NCI-H748 treated with DMSO at 0.1 percent for 48 hours (cell line): Measurements from ENCODE around the gene SIRT2.

ENCODE experiments used
- DNase-seq: peaks from one replicate; lab custom pipeline; 2025; lab: John Stamatoyannopoulos, UW

The SIRT2 gene

GRCh38 chr19:38920602-38921419 lies 21.4 kb upstream of the SIRT2 start:
- no peak for DNase-seq

- no peak for DNase-seq
Measured at GRCh38 chr19:38919837-38920601, 20.6 kb upstream of the SIRT2 start.

DNA sequence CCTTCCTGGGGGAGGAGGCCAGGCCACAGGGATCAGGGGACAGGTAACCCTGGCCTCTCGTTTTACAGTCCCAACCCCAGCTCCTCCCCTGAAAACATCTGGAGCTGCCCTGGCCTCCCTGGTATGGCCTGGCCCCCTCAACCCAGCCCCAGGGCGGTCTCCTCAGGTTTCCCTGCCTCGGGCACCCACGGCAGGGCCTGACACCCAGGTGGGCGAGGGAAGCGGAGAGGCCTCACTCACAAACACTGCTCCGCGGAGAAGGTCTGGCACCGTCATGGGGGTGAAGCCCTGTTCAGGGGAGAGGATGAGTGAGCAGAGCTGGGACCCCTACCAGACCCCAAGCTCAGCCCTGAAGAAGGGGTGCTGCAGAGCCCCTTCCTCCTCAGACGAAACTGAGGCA lies 19.1 kb upstream of the SIRT2 start:
- DNase-seq = no peak

GRCh38 chr19:38917921-38918491 lies 18.6 kb upstream of the SIRT2 start:
- DNase-seq = no peak

DNA sequence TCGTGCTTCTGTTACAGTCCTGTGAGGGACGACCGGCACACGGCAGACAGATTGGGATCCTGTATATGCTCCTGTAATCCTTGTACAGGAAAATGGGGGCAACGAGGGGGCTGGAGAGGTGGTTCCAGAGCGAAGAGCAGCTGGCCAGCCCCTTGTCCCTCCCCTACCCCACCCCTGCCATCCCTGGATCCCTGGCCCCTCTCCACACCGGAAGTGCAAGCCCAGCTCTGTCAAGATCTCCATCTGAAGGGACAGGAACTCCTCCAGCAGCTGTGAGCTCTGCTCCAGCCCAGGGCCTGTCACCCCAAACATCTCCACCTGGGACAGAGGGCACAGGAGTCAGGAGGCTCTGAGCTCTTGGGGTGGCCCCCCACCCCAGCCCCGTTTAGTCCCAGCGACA lies 18.1 kb upstream of the SIRT2 start:
- no peak for DNase-seq

GRCh38 chr19:38915329-38916321 lies 16.2 kb upstream of the SIRT2 start:
- no peak for DNase-seq

DNA sequence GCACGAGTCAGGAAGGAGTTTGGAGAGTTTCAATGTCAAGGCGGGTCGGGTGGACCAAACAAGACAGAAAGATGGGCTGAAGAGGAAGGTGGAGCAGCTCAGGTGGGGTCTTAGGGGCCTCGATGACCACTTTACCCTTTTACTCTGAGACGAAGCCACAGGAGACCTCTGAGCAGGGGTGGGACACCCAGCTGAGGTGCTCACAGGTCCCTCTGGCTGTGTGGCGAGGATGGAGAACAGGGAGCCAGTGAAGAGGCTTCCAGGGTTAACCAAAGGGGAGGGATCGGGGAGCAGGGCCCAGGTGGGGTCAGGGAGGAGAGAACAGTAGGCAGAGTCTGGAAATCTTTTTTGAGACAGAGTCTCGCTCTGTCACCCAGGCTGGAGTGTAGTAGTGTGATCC lies 14.5 kb upstream of the SIRT2 start:
- DNase-seq = no peak

- no peak for DNase-seq
Measured at GRCh38 chr19:38912600-38913514, 13.4 kb upstream of the SIRT2 start.

DNA sequence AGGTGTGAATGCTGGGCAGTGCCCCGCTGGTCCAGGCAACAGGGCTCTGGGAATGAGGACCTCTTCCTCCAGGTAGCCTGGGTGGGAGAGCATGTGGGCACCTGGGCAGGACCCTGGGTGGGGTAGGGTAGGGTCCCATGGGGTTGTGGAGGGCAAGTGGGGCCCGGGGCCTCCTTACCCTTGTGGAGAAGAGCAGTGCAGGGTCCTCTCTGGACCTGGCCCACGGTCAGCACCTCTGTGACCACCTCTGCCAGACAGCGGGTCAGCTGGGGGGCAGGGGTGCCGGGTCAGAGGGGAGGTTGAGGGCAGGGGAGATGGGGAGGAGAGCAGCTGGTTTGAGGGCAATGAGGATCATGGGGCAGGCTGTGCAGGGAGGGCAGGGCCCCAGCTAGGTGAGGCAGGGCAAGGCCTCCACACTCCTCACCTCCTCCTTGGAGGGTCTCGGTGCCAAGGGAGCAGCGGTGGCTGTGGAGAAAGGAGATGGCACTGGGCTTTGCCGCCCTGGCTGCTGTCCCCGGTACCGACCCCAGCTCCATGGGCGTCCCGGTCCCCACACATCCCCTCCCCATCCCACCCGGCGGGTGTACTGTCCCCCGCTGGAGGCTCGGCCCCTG lies 12.1 kb upstream of the SIRT2 start:
- no peak for DNase-seq

- DNase-seq = no peak
Measured at GRCh38 chr19:38910488-38910887, 11.1 kb upstream of the SIRT2 start.

DNA sequence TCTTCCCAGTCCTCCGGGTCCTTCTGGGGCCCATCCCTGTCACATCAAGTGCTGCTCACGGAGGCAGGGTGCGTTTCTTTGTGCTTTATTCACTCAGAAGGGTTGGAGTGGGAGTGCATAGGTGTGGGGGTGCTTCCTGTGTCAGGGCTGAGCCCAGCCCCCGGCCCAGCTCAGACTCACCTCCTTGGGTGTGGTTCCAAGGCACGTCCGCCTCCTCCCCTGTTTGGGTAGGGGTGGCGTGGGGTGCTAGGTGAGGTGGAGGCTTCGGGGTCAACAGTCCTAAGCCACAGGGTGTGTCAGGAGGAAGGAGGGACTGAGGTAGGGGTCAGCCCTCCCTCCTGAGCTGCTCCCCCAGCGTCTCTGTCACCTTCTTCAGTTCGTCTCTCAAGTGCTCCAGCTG lies 9.5 kb upstream of the SIRT2 start:
- no peak for DNase-seq

DNA sequence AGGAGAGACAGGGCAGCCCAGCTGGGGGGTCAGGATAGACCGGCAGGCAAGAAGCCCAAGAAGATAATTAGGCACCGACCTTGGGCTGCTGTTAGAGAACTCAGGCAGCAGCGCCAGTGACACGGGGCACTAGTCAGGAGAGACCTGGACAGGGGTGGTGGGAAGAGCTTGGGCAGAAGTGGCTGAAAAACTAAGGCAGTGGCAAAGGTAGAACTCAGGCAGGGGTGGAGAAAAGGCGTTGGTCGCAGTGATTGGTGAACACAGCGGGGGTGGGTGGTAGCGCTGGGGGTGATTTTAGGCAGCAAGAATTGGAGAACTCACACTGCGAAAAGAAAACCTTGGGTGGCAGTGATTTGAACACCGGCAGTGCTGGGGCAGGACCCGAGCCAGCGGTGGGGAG lies 8.3 kb upstream of the SIRT2 start:
- no peak for DNase-seq

- DNase-seq = no peak
Measured at GRCh38 chr19:38907227-38907626, 7.8 kb upstream of the SIRT2 start.

- DNase-seq = no peak
Measured at GRCh38 chr19:38905620-38906019, 6.2 kb upstream of the SIRT2 start.

GRCh38 chr19:38904581-38905539 lies 5.4 kb upstream of the SIRT2 start:
- DNase-seq = no peak

- no peak for DNase-seq
Measured at GRCh38 chr19:38901683-38902082, 2.3 kb upstream of the SIRT2 start.

DNA sequence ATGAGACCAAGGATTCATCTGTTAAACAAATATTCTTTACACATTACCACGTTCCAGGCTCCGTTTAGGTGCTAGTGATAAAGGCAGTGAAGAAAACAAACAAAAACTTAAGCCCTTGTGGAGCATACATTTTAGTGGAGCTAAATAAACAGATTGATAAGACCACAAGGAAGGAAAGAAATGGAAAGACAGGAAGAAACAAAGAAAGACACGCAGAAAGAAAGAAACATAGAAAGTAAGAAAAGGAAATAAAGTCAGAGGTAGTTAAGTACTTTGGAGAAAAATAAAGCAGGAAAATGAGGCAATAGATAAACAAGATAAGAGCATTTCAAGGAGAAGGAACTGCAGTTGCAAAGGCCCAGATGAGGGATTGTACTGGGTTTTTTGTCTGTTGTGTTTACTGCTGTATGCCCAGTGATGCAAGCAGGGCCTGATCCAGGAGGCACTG lies 1.3 kb upstream of the SIRT2 start:
- no peak for DNase-seq

DNA sequence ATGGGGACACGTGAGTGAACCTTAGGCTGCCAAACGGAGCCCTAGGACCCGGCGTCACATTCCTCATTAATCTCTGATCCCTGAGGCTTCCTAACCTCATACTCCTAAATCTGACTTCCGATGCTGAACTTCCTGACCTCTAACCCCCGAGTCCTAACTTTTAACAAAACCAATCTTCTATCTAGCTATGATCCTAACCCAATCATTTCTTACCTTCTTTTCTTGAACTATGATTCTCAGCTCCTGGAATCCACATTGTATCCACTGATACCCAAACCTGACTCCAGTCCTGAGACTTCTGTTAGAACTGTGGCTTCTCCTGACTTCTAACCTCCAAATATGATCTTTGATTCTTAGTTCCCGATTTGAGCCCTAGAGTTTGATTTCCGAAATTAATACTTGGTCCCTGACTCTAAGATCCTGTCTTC lies 798 bp upstream of the SIRT2 start:
- DNase-seq = peak; percentile 65
